Measurements from ENCODE around the gene RECK. TPM values are rescaled to one million over a fixed set of nuclear protein-coding genes. Genes with fewer than 3 reads are reported as not detected.

RECK gene
- total RNA-seq, 4 donors from 2014 or later, result 2.1 to 9.7 (median 3.7) TPM

DNA sequence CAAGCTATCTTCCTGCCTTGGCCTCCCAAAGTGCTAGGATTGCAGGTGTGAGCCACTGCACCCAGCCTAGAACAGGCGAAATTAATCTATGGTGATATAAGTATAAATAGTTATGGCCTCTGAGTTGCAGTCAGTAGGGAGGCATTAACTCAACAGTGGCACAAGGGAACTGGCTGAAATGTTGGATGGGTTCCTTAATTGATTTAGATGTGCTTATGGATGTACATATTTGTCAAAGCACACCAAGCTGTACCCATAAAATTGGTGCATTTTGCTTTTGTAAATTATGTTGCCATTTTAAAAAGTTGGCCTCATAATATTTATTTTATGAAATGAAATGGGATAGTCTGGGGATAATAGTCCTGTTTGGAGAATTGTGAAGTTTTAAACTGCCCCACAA lies 63.0 kb downstream of the RECK start:
- intact Hi-C loops (cut with DNase I; ENCODE audit: low total_unique reads), result loop anchor here (10.0 kb wide), 1 partner anchor 65 kb away; the partner anchor contains the start of gene CCIN
- DNase-seq (ENCODE audit: low spot score in 2 of 2), result no peak
- 73 to 88% methylated on average over 1 of the region's 1 CpG for WGBS, 2 donors
- H3K4me3 ChIP-seq (ENCODE audit: low read depth, poor library complexity, severe bottlenecking), result no peak overlapping the region
- TF ChIP-seq, protein P1, sequence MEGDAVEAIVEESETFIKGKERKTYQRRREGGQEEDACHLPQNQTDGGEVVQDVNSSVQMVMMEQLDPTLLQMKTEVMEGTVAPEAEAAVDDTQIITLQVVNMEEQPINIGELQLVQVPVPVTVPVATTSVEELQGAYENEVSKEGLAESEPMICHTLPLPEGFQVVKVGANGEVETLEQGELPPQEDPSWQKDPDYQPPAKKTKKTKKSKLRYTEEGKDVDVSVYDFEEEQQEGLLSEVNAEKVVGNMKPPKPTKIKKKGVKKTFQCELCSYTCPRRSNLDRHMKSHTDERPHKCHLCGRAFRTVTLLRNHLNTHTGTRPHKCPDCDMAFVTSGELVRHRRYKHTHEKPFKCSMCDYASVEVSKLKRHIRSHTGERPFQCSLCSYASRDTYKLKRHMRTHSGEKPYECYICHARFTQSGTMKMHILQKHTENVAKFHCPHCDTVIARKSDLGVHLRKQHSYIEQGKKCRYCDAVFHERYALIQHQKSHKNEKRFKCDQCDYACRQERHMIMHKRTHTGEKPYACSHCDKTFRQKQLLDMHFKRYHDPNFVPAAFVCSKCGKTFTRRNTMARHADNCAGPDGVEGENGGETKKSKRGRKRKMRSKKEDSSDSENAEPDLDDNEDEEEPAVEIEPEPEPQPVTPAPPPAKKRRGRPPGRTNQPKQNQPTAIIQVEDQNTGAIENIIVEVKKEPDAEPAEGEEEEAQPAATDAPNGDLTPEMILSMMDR (IDR thresholded peaks at IDR 0.05), result no peak
- no peak for TF ChIP-seq POLR2A (IDR thresholded peaks at IDR 0.05)

DNA sequence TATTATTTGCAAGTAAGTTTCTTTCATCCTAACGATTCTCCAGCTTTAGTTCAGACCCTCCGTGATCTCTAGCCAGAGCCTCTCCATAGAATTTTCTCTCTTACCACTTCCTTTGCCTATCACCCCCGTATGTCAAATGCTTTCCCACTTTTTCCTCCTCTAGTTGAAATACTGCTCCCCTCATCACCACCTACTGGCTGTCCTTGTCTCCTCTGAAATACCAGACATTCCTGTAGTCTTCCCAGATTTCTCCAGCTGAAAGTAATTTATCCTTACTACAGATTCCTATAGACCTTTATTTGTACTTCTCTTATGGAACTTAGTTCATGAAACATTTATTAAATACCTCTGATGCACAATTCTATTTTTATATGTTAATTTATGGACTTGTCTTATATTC lies 63.8 kb downstream of the RECK start:
- intact Hi-C loops (cut with DNase I; ENCODE audit: low total_unique reads), result loop anchor here (10.0 kb wide), 1 partner anchor 64 kb away; the partner anchor contains the start of gene CCIN
- TF ChIP-seq, protein P1 (IDR thresholded peaks at IDR 0.05), result no peak
- no peak for TF ChIP-seq POLR2A (IDR thresholded peaks at IDR 0.05)
- no peak overlapping the region for H3K4me3 ChIP-seq (ENCODE audit: low read depth, poor library complexity, severe bottlenecking)
- no peak for DNase-seq (ENCODE audit: low spot score in 2 of 2)
- WGBS, 2 donors, result 72 to 74% methylated on average over 3 of the region's 3 CpGs

DNA sequence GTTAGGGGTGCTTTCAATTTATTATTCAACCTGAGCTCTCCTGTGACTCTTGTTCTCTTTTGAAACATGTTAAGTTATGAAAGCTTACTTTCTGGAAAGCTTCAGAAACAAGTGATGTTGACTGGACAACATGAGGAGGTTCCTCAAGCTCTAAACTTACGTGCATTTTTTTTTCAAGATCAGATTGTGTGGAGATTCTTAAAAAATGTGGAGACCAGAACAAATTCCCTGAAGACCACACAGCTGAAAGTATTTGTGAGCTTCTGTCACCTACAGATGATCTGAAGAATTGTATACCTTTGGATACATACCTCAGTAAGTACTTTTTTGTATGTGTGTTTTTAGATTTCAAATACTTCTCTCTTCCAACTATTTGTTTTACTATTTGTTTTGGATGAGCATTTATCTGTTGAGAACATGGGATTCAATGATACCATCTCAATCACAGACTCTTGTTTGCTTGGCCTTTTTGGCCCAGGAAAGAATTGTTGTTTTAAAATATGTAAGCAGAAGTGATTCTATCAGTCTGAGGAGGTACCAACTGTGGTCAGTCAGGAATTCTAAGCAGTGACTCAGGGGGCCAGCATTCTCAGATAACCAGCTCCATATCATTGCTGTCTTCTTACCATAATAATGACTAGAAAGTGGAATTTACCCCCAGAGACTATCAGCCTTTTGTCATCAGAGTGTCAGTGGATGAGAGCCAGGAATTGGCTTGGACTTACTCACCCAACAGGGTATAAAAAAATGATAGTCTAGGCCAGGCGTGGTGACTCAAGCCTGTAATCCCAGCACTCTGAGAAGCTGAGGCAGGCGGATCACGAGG lies 65.4 kb downstream of the RECK start:
- 56 to 61% methylated on average over 4 of the region's 4 CpGs for WGBS, 2 donors
- TF ChIP-seq, protein P1 (IDR thresholded peaks at IDR 0.05), result no peak
- TF ChIP-seq POLR2A (IDR thresholded peaks at IDR 0.05), result no peak
- peak in 1 of 2 donors; percentile 45 for DNase-seq (ENCODE audit: low spot score in 2 of 2)
- intact Hi-C loops (cut with DNase I; ENCODE audit: low total_unique reads), result loop anchor here (10.0 kb wide), 1 partner anchor 63 kb away; the partner anchor contains the start of gene CCIN
- no peak overlapping the region for H3K4me3 ChIP-seq (ENCODE audit: low read depth, poor library complexity, severe bottlenecking)

DNA sequence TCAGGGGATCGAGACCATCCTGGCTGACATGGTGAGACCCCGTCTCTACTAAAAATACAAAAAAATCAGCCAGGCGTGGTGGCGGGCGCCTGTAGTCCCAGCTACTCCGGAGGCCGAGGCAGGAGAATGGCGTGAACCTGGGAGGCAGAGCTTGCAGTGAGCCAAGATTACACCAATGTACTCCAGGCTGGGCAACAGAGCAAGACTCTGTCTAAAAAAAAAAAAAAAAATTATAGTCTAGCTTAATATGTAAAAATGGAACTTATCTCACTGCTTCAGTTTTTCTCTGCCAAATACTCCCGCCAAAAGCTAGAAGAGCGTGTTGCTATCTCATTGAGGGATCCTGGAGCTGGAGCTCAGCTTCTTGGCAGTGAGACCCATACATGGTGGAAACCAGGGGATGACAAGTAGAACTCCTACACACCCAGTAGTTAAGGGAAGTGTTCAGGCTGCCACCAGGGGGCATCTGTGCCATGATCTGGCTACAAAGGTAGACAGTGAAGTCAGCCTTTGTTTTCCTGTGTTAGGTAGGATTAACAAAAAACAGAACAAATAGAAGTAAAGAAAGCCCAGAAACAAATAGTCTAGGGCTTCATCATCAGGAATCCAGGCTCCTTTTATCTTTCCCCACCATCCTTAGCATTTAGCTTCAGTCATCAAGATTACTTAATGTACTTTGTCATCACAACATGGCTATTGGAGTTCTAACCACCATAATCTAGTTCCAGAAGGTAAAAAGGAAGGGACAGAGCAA lies 66.2 kb downstream of the RECK start:
- WGBS, 2 donors, result 75 to 77% methylated on average over 10 of the region's 10 CpGs
- no peak overlapping the region for H3K4me3 ChIP-seq (ENCODE audit: low read depth, poor library complexity, severe bottlenecking)
- intact Hi-C loops (cut with DNase I; ENCODE audit: low total_unique reads), result loop anchor here (10.0 kb wide), 1 partner anchor 62 kb away; the partner anchor contains the start of gene CCIN
- TF ChIP-seq POLR2A (IDR thresholded peaks at IDR 0.05), result no peak
- TF ChIP-seq, protein P1 (IDR thresholded peaks at IDR 0.05), result peak in 1 of 3 donors; percentile 55
- DNase-seq (ENCODE audit: low spot score in 2 of 2), result peak; percentile 62 to 95

DNA sequence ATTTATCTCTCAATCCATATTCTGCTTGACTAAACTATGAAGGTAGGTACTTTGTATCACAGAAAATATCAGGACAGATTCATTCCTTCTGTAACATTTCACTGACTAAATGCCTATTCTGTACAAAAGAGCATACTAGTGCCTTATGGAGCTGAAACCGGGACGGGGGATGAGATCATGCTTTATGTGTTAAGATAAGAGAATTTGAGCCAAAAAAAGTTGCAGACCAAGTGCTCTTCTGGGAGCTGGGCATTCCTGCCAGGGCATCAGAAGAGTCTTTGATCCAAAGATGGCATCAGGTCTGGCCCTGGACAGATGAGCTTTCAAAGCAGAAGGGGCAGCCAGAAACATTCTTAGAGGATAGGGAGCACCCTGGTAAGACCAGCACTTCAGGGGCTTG lies 72.4 kb downstream of the RECK start:
- no peak overlapping the region for H3K4me3 ChIP-seq (ENCODE audit: low read depth, poor library complexity, severe bottlenecking)
- 76 to 83% methylated on average over 2 of the region's 2 CpGs for WGBS, 2 donors
- intact Hi-C loops (cut with DNase I; ENCODE audit: low total_unique reads), result loop anchor here (5.0 to 10.0 kb wide), 2 partner anchors 56 to 1917 kb away; partner anchors contain the start of gene CCIN
- no peak for TF ChIP-seq POLR2A (IDR thresholded peaks at IDR 0.05)
- TF ChIP-seq, protein P1 (IDR thresholded peaks at IDR 0.05), result no peak
- DNase-seq (ENCODE audit: low spot score in 2 of 2), result no peak

Data from lower leg skin (tissue), 4 donors.